GM23338 (cell line): ENCODE data around the gene STOM. TPM values are rescaled to one million over a fixed set of nuclear protein-coding genes. Genes with fewer than 3 reads are reported as not detected.

Source experiments
- ATAC-seq: fragments of 200-7000 bp; cut with Tn5 transposase; 3 replicates; pipeline ENCODE4 v1.9.1; 2020
- DNase-seq: peaks from one replicate; pipeline ENCODE4 v3.0.0-alpha.2; 2015; ENCODE audit warnings: low spot score
- H2AFZ ChIP-seq: fragments of 200-600 bp; sonication (generic); 2 replicates; pipeline ENCODE4 v1.8.0; 2016; ENCODE audit warnings: antibody characterized with exemption, mild to moderate bottlenecking, moderate library complexity
- H3F3A ChIP-seq: fragments of 200-600 bp; sonication (generic); replicated peaks from 2 replicates; pipeline ENCODE4 v1.8.0; 2017; ENCODE audit warnings: antibody characterized with exemption, mixed run types, low read depth
- H3K27ac ChIP-seq: fragments of 200-600 bp; sonication (generic); 2 replicates; pipeline ENCODE4 v1.6.1; 2016; ENCODE audit warnings: low read depth
- H3K27me3 ChIP-seq: fragments of 200-600 bp; sonication (generic); 2 replicates; pipeline ENCODE4 v1.8.0; 2016; ENCODE audit warnings: mild to moderate bottlenecking, mixed run types, moderate library complexity; ENCODE audit not compliant: insufficient read depth
- H3K36me3 ChIP-seq: fragments of 200-600 bp; sonication (generic); 2 replicates; pipeline ENCODE4 v1.8.0; 2016; ENCODE audit warnings: mild to moderate bottlenecking; ENCODE audit not compliant: insufficient read depth
- H3K4me1 ChIP-seq: fragments of 200-600 bp; sonication (generic); 2 replicates; pipeline ENCODE4 v1.8.0; 2016; ENCODE audit warnings: mild to moderate bottlenecking, moderate library complexity; ENCODE audit not compliant: insufficient read depth
- H3K4me2 ChIP-seq: fragments of 200-600 bp; sonication (generic); 2 replicates; pipeline ENCODE4 v1.7.1; 2017; ENCODE audit warnings: mixed run types
- H3K4me3 ChIP-seq: fragments of 200-600 bp; sonication (generic); 2 replicates; pipeline ENCODE4 v1.6.1; 2016; ENCODE audit warnings: mixed run types
- H3K79me2 ChIP-seq: fragments of 200-600 bp; sonication (generic); replicated peaks from 2 replicates; pipeline ENCODE4 v1.8.0; 2017; ENCODE audit warnings: mild to moderate bottlenecking; ENCODE audit not compliant: insufficient read depth
- H3K9me2 ChIP-seq: fragments of 200-600 bp; sonication (generic); 2 replicates; pipeline ENCODE4 v1.8.0; 2017; ENCODE audit not compliant: insufficient read depth
- H4K20me1 ChIP-seq: fragments of 200-600 bp; sonication (generic); replicated peaks from 2 replicates; pipeline ENCODE4 v1.8.0; 2017; ENCODE audit warnings: mild to moderate bottlenecking; ENCODE audit not compliant: insufficient read depth
- H3K27ac Mint-ChIP-seq: 2 replicates; pipeline ENCODE4 v1.8.0; 2020; ENCODE audit warnings: inconsistent platforms, mild to moderate bottlenecking, moderate library complexity, mixed read lengths
- H3K27me3 Mint-ChIP-seq: 3 replicates; pipeline ENCODE4 v1.8.0; 2022; ENCODE audit warnings: low read depth, mild to moderate bottlenecking, moderate library complexity, mixed read lengths, inconsistent platforms; ENCODE audit not compliant: insufficient read depth, poor library complexity
- H3K36me3 Mint-ChIP-seq: 3 replicates; pipeline ENCODE4 v1.8.0; 2021; ENCODE audit warnings: low read depth, mild to moderate bottlenecking, inconsistent platforms, moderate library complexity, mixed read lengths
- H3K4me1 Mint-ChIP-seq: 3 replicates; pipeline ENCODE4 v1.8.0; 2020; ENCODE audit warnings: mild to moderate bottlenecking, inconsistent platforms, mixed read lengths
- H3K4me3 Mint-ChIP-seq: 3 replicates; pipeline ENCODE4 v1.8.0; 2021; ENCODE audit warnings: moderate library complexity, mild to moderate bottlenecking, inconsistent platforms, mixed read lengths
- H3K9me3 Mint-ChIP-seq: 3 replicates; pipeline ENCODE4 v1.8.0; 2020; ENCODE audit warnings: moderate library complexity, mild to moderate bottlenecking, inconsistent platforms, mixed read lengths
- CREB1 ChIP-seq: fragments of 250-450 bp; sonication (Bioruptor Pico); IDR thresholded peaks from 2 replicates; pipeline ENCODE4 v1.5.0; 2020; ENCODE audit warnings: low read depth, mild to moderate bottlenecking, moderate library complexity
- CTCF ChIP-seq, 2 experiments: fragments of 200-600 bp in 1 of 2; sonication (generic) in 1 of 2; conservative IDR thresholded peaks; 2 replicates each; pipeline versions ENCODE4 v1.5.1 to v1.6.1; 2016 to 2017; ENCODE audit warnings: antibody characterized with exemption in 2 of 2, low read depth in 2 of 2, mild to moderate bottlenecking in 2 of 2, moderate library complexity in 1 of 2
- POLR2AphosphoS5 ChIP-seq: IDR thresholded peaks from 2 replicates; pipeline ENCODE4 v1.6.1; 2016; ENCODE audit warnings: antibody characterized with exemption, low read depth
- ZNF462 ChIP-seq: fragments of 250-450 bp; sonication (Bioruptor Pico); IDR thresholded peaks from 2 replicates; pipeline ENCODE4 v1.5.0; 2020; ENCODE audit warnings: mild to moderate bottlenecking, moderate library complexity
- long read RNA-seq: library from polyadenylated mRNA; unstranded; transcript quantifications from one replicate; pipeline ENCODE4 v2.0.0, GENCODE V29; 2020; ENCODE audit not compliant: unreplicated experiment
- polyA plus RNA-seq: library from polyadenylated mRNA; unstranded; fragments of >200 nt; fragmentation: Nextera tagmentation; extraction: Ambion mirVana; gene quantifications from 2 replicates; pipeline ENCODE4 v1.2.1, GENCODE V29; 2016
- total RNA-seq: library from RNA; depleted of rRNA; stranded (reverse); fragments of >200 nt; shearing (Covaris generic); gene quantifications from 2 replicates; pipeline ENCODE4 v1.2.3, GENCODE V29; 2014; rRNA removed

Gene STOM
- total RNA-seq (51.1 and 61.0 TPM in 2 replicates), polyA plus RNA-seq (29.4 and 30.4 TPM in 2 replicates)
- long read RNA-seq, transcript STOM-201 (7 exons, 3,010 nt) = major isoform, 5 of 5 reads
- long read RNA-seq, partial matches to known transcripts = 0 of 5 reads
- long read RNA-seq, other reads (novel, unspliced or antisense) = 0 of 5 reads

GRCh38 chr9:121369595-121370265 is at the start of gene STOM:
TSS of gene STOM (minus strand) at chr9:121370250. CDS start at chr9:121370187, 63 bp downstream.
- Histone ChIP-seq H3K36me3 (no peaks in the 10 kb centered on the region), H3K79me2 (peaks cover 15% of the 10 kb centered on the region), H3K4me1 (peaks cover 16% of the 10 kb centered on the region), H3F3A (no peaks in the 10 kb centered on the region), H3K27ac (no peak within 1 kb of the TSS), H3K4me2 (peak within 1 kb of the TSS; percentile 53), H3K9me2 (no peaks in the 10 kb centered on the region), H4K20me1 (no peaks in the 10 kb centered on the region), H3K4me3 (peak within 1 kb of the TSS; percentile 64), H3K27me3 (peaks cover 10% of the 10 kb centered on the region), H2AFZ (peak within 1 kb of the TSS; percentile 69; the same call in 1 of the 2 replicates)
- peak within 1 kb of the TSS; percentile 45; the same call in 1 of the 2 replicates for H3K27ac Mint-ChIP-seq
- peaks cover 31% of the 10 kb centered on the region for H3K27me3 Mint-ChIP-seq
- ATAC-seq (peak; percentile 69), DNase-seq (peak; percentile 73)
- peaks cover 8% of the 10 kb centered on the region for H3K9me3 Mint-ChIP-seq
- H3K4me1 Mint-ChIP-seq = peaks cover 22% of the 10 kb centered on the region
- TF ChIP-seq CTCF (conservative IDR thresholded peaks at IDR 0.05; ENCODE audit: low read depth in 2 of 2) = no peak
- TF ChIP-seq POLR2AphosphoS5 = peak; percentile 98
- TF ChIP-seq CREB1 (CRISPR knock-in tag) = no peak; the same call in 1 of the 2 replicates
- TF ChIP-seq ZNF462 (CRISPR knock-in tag) = no peak
- H3K4me3 Mint-ChIP-seq = peak within 1 kb of the TSS; percentile 76
- H3K36me3 Mint-ChIP-seq = peaks cover 5% of the 10 kb centered on the region; the same call in 2 of the 3 replicates
